SH-SY5Y (cell line): Measurements from ENCODE around the gene ZBED4.

Experiments used
- GATA2 ChIP-seq: IDR thresholded peaks from 2 replicates; pipeline ENCODE4 v1.6.1; 2011; ENCODE audit warnings: mild to moderate bottlenecking, low read depth, low read length
- GATA3 ChIP-seq: IDR thresholded peaks from 2 replicates; pipeline ENCODE4 v1.6.1; 2011; ENCODE audit warnings: low read depth, mild to moderate bottlenecking, low read length, moderate library complexity

DNA sequence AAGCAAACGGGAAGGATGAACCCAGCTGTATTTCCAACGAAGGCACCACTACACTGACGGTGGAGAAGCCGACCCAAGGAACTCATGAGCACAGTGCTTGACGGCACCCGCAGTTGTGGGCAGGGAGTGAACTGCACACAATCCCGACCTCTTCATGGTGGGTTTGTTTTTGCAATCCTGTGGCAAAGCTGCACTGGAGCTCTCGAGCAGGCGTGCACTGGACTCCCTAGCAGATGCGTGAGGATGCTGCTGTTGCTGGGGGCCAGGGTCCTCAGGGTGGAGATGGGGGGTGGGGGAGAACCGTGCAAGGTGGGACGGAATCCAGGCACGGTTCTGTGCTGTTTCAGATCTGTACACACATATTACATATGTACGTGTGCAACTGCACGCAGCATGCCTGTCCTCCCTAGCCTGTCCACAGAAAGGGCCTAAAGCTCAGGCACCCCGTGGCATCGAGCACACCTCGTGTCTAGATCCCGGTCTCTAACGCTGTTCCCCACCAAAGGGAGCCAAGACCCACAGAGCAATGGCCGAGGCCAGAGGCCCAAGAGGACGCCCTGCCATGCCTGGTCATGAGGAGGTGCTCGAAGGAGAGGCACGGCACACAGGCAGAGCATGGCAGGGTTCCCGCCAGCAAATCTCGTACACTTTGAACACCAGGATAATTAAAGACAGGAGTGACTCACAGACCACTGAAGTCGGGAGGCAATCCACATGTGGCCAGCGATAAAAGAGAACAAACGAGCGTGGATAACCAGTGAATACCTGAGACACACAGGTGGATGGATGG is 47.0 kb downstream of the ZBED4 start:
- TF ChIP-seq GATA3 (no peak), GATA2 (no peak)
